HG03469 (cell line): ENCODE results near the gene SBDS.
"Not testable (repeated sequence)": the region's sequence is repeated elsewhere in the genome, so short reads cannot be mapped to it uniquely, and the experiment has no call there.

Experiments used
- ATAC-seq: cut with Tn5 transposase; IDR thresholded peaks from one replicate; pipeline ENCODE4 v1.9.1; 2021; ENCODE audit warnings: mild to moderate bottlenecking, moderate library complexity, moderate number of reproducible peaks; ENCODE audit not compliant: unreplicated experiment

SBDS gene

GRCh38 chr7:66996444-66997191 is 1.2 kb upstream of the SBDS start, which contains the start of gene TYW1:
TYW1 (plus strand) TSS chr7:66996833; CDS start chr7:66996979, 146 bp downstream.
- peak; percentile 74 for ATAC-seq

GRCh38 chr7:66994691-66995049 is 716 bp downstream of the SBDS start:
- peak; percentile 22 for ATAC-seq

GRCh38 chr7:66994051-66994450 is 1.3 kb downstream of the SBDS start:
- ATAC-seq: not testable (repeated sequence)

GRCh38 chr7:66989552-66989951 is 5.8 kb downstream of the SBDS start:
- not testable (repeated sequence) for ATAC-seq

GRCh38 chr7:66980336-66980735 is 15.1 kb downstream of the SBDS start:
- ATAC-seq: not testable (repeated sequence)

- ATAC-seq: not testable (repeated sequence)
Measured at GRCh38 chr7:66979013-66979412, 16.4 kb downstream of the SBDS start.

- not testable (repeated sequence) for ATAC-seq
Measured at GRCh38 chr7:66978312-66978711, 17.1 kb downstream of the SBDS start.

- no peak for ATAC-seq
Measured at GRCh38 chr7:66974986-66975590, 20.3 kb downstream of the SBDS start.

GRCh38 chr7:66970310-66970709 is 25.1 kb downstream of the SBDS start:
- ATAC-seq: no peak

GRCh38 chr7:66969001-66969400 is 26.4 kb downstream of the SBDS start:
- not testable (repeated sequence) for ATAC-seq

- no peak for ATAC-seq
Measured at GRCh38 chr7:66967029-66967428, 28.4 kb downstream of the SBDS start.

- ATAC-seq: no peak
Measured at GRCh38 chr7:66964411-66964810, 31.0 kb downstream of the SBDS start.

- ATAC-seq: no peak
Measured at GRCh38 chr7:66961096-66961495, 34.3 kb downstream of the SBDS start.

GRCh38 chr7:66960192-66960591 is 35.2 kb downstream of the SBDS start:
- ATAC-seq: no peak

GRCh38 chr7:66958538-66959350 is 36.6 kb downstream of the SBDS start:
- no peak for ATAC-seq

- no peak for ATAC-seq
Measured at GRCh38 chr7:66957595-66958290, 37.6 kb downstream of the SBDS start.

GRCh38 chr7:66953044-66953427 is 42.4 kb downstream of the SBDS start:
- ATAC-seq: no peak

- ATAC-seq: no peak
Measured at GRCh38 chr7:66952343-66953043, 42.9 kb downstream of the SBDS start.

- ATAC-seq: no peak
Measured at GRCh38 chr7:66950763-66951162, 44.6 kb downstream of the SBDS start.

GRCh38 chr7:66950311-66950710 is 45.1 kb downstream of the SBDS start:
- ATAC-seq: no peak
